ENCODE results near the gene LRRC23. TPM values are rescaled to one million over a fixed set of nuclear protein-coding genes. Genes with fewer than 3 reads are reported as not detected.

LRRC23 gene
- total RNA-seq, 1 experiment from 2014 or later: 8.0 TPM

GRCh38 chr12:6950811-6951540 is 46.4 kb downstream of the LRRC23 start, which contains the start of gene PTPN6:
Gene PTPN6 (plus strand): TSS chr12:6951356. CDS start chr12:6951513, 157 bp downstream.
- no peak for ATAC-seq
- no peak within 1 kb of the TSS for H3K9ac ChIP-seq (ENCODE audit: low read length)

More at GRCh38 chr12:6950811-6951540, 46.4 kb downstream of the LRRC23 start, which contains the start of gene PTPN6:
- RAD21 ChIA-PET (ENCODE audit: low non-redundant PET in 1 of 2, low total read pairs in 2 of 2, uncharacterized antibody in 2 of 2, unreplicated experiment in 2 of 2): no interaction called here
- CTCF ChIA-PET: interaction anchor here (0.8 kb wide), 1 partner anchor 14 kb away, joined by 3 read pairs; no protein-coding TSS in a partner anchor
- Histone ChIP-seq H3K4me1 (ENCODE audit: control insufficient read depth in 1 of 2, insufficient read depth in 2 of 2, low read length in 2 of 2) (peaks cover 11 to 33% of the 10 kb centered on the region in 2 experiments), H3K4me2 (ENCODE audit: low read length) (no peak within 1 kb of the TSS), H3K9me3 (ENCODE audit: control insufficient read depth in 1 of 2, insufficient read depth in 1 of 2, low read depth in 1 of 2, low read length in 2 of 2) (no peaks in the 10 kb centered on the region), H3K36me3 (ENCODE audit: control insufficient read depth in 1 of 2, insufficient read depth in 2 of 2, low read length in 2 of 2) (no peaks in the 10 kb centered on the region), H3K27ac (ENCODE audit: low read depth, low read length) (no peak within 1 kb of the TSS), H2AFZ (ENCODE audit: low read depth, low read length, poor library complexity, severe bottlenecking) (no peak within 1 kb of the TSS), H3K4me3 (replicated peaks in 1 of 2; ENCODE audit: low read depth in 1 of 2, low read length in 2 of 2) (no peak within 1 kb of the TSS), H4K20me1 (ENCODE audit: insufficient read depth) (no peaks in the 10 kb centered on the region), H3K27me3 (ENCODE audit: insufficient read depth, low read length) (no peaks in the 10 kb centered on the region), H3K79me2 (ENCODE audit: insufficient read depth, low read length) (peaks cover 6% of the 10 kb centered on the region; the same call in 1 of the 2 replicates), H3K9me2 (ENCODE audit: insufficient read depth) (no peaks in the 10 kb centered on the region)
- TF ChIP-seq ZNF274 (IDR thresholded peaks at IDR 0.05; ENCODE audit: low read depth, low read length) (no peak), SIN3A (IDR thresholded peaks at IDR 0.05; ENCODE audit: low read depth) (no peak), POLR2A (IDR thresholded peaks at IDR 0.05; ENCODE audit: borderline replicate concordance, extremely low read depth, insufficient read depth, insufficient read length) (no peak), MAX (IDR thresholded peaks at IDR 0.05) (no peak), EZH2phosphoT487 (IDR thresholded peaks at IDR 0.05; ENCODE audit: borderline replicate concordance) (no peak), EGR1 (IDR thresholded peaks at IDR 0.05; ENCODE audit: low read depth) (no peak), RAD21 (IDR thresholded peaks at IDR 0.05; ENCODE audit: low read depth) (no peak), SRF (IDR thresholded peaks at IDR 0.05; ENCODE audit: low read depth) (no peak)
- TF ChIP-seq, protein P1, sequence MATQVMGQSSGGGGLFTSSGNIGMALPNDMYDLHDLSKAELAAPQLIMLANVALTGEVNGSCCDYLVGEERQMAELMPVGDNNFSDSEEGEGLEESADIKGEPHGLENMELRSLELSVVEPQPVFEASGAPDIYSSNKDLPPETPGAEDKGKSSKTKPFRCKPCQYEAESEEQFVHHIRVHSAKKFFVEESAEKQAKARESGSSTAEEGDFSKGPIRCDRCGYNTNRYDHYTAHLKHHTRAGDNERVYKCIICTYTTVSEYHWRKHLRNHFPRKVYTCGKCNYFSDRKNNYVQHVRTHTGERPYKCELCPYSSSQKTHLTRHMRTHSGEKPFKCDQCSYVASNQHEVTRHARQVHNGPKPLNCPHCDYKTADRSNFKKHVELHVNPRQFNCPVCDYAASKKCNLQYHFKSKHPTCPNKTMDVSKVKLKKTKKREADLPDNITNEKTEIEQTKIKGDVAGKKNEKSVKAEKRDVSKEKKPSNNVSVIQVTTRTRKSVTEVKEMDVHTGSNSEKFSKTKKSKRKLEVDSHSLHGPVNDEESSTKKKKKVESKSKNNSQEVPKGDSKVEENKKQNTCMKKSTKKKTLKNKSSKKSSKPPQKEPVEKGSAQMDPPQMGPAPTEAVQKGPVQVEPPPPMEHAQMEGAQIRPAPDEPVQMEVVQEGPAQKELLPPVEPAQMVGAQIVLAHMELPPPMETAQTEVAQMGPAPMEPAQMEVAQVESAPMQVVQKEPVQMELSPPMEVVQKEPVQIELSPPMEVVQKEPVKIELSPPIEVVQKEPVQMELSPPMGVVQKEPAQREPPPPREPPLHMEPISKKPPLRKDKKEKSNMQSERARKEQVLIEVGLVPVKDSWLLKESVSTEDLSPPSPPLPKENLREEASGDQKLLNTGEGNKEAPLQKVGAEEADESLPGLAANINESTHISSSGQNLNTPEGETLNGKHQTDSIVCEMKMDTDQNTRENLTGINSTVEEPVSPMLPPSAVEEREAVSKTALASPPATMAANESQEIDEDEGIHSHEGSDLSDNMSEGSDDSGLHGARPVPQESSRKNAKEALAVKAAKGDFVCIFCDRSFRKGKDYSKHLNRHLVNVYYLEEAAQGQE (IDR thresholded peaks at IDR 0.05; ENCODE audit: low read depth): no peak
- DNase-seq (ENCODE audit: low read depth, low spot score): no peak
- no TSS peak for BruUV-seq (replicated peaks)
- intact Hi-C loops (cut with micrococcal nuclease): no loop called here
- POLR2A ChIA-PET: interaction anchor here (7.7 kb wide), 1 partner anchor 11 kb away, joined by 269 read pairs; no protein-coding TSS in a partner anchor

Measured in HCT116 (cell line).